Activated T-helper 1 cell treated with anti-CD3 and anti-CD28 coated beads, Interleukin-2, amount 50 U/mL, for 16 hours (primary cell): Measurements from ENCODE around the gene TMEM125.

Experiments
- DNase-seq, 2 donors: peaks; one replicate each; pipeline ENCODE4 v3.0.0-alpha.2; 2020; ENCODE audit warnings: low read depth in 1 of 2, low spot score in 1 of 2

The TMEM125 gene

DNA sequence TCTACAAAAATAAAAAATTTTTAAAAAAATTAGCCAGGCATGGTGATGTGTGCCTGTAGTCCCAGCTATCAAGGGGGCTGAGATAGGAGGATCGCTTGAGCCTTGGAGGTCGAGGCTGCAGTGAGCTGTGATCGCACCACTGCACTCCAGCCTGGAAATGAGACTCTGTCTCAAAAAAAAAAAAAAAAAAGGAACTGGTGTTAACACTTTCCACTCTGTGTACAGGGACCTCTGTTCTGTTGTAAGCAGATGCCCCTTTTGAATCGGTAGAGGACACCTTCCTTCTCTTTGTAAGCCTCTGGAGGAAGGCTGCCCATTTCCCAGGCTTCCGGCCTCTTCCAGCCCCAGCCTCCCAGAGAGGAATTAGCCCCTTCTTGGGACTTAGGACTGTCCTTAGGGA is 22.9 kb downstream of the TMEM125 start:
- no peak for DNase-seq

DNA sequence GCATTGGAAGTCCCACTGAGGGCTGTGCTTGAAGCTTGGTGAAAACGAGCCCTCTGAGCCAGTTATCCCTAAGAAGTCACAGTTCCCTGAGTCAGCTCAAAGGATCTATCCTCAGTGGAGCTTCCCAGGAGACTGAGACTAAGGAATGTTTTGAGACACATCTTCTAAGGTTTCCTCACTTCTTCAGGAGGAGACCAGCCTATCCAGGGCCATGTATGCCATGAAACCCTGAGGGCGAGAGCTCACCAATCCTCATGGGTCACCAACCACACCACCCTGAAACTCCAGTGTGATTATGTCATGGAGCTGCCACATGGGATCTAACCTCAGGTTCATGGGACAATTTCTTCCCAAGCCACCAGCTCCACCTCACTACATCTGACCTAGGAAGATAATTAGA is 23.4 kb downstream of the TMEM125 start:
- DNase-seq = no peak

DNA sequence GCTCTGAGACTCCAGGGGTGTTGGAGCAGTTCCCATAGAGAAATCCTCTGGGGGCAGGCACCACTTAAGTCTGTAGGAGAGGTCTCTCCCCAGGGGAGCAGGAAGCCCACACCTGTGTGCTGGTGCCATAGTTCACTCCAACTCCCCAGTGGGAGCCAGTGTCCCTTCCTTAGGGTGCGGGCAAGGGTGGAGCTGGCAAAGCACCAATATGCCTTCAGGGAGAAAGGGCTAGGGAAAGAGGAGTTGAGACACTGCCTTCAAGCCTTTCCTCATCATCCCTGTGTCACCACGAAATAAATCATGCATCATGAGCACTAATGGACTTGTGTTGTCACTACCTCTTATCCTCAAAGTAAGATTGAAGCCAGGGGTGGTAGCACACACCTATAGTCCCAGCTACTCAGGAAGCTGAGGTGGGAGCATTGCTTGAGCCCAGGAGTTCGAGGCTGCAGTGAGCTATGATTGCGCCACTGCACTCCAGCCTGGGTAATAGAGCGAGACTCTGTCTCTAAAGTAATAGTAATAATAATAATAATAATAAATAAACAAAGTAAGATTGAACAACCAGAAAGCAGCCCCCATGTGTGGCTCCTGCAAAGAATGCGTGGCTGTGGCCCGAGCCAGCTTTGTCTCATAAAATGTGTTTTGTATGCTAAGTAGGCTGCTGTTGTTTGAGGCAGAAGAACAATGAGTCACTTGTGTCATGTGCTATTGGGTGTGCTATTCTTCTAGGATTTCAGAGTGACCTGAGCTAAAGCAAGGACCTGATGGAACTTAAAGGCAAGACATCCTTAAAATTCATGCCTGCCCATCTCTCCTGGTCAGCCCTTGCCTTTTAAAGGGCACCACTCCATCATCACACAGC is 24.3 kb downstream of the TMEM125 start:
- DNase-seq = no peak

DNA sequence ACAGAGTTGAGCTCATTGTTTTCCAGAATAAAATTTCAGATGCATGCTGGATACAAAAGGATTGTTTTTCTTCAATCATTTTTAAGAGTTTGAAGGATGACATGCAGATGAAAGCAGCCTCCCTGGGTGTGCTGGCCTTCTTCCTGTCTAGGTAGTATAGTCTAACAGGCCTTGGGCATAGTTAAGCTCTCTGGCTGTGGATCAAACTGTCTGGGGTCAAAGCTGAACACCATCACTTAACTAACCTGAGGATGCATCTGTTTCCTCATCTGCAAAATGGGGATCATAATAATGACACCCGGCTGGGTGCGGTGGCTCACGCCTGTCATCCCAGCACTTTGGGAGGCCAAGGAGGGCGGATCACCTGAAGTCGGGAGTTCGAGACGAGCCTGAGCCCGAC is 25.0 kb downstream of the TMEM125 start:
- DNase-seq = no peak

DNA sequence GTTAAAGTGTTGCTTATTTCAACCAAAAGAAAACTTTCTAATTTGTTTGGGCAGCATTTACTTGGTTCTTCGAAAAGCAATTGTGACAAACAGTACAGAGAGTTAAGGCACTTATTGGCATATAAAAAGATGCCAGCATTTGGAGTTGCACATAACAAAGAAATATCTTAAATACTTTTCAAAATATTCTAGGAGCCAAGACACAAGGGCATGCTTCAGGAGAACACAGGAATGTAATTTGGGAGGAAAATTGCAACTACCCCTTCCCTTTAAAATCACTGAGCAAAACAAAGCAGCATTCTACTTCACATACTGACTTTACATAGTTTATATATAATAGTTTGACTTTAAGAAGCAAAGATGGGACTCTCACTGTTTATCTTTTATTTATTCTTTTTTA is 26.4 kb downstream of the TMEM125 start:
- no peak for DNase-seq

DNA sequence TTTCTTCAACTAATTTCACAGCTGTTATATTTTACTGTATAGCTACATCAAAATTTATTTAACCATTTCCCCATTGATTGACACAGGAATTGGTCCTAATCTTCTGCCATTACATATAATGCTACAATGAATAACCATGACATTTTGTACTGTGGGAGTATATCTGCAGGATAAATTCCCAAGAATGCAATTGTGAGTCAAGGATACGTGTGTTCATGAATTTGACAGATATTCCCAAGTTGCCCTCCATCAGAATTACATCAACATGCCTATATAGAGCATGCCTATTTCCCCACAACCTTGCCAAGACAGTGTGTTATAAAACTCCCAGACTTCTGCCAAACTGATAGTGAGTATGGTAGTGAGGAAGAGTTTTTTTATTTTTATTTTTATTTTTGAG is 28.3 kb downstream of the TMEM125 start:
- no peak for DNase-seq

DNA sequence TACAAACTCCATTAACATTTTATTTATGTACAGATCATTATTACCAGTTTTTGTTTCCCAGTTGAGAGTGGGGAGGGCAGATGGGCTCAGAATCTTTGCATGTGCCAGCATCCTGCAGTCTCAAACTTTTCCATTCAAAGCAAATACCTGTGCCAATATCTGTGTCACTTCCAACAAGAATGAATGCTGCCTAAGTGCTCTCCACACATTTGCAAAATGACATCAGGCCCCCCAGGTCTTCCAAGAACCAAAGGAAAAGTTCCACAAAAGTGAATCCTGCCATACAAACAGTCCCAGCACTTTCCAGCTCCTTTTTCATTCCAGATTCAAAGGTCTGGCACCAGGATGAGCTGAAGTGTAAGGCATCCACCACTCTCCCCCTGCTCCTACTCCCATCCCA is 29.3 kb downstream of the TMEM125 start:
- DNase-seq = no peak

DNA sequence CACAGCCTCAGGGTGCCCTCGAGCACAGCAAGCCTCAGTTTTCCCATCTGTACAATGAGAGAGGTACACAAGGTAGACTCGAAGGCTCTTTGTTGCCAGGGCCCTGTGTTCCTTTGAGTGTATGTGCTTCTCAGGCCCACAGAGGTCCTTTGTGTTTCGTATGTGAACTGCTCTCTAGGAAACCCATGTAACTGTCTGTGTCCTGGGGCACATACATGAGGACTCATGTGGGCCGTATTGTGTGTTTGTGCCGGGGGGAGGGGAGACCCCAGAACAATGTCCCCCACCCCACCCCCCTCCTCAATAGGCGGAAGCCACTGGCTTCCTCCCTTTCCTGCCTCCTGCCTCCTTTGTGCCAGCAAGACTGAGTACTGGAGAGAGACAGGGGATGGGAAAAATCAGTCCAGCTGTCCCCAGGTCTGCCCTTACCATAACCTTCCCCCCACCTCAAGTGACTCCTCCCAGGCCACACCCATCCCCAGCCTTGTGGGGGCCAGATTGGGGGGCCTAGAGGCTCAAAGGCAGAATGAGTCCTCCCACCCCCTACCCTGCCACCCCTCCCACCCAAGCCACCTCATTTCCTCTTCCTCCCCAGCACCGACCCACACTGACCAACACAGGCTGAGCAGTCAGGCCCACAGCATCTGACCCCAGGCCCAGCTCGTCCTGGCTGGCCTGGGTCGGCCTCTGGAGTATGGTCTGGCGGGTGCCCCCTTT is 30.8 kb downstream of the TMEM125 start, which contains the start of gene TIE1:
TIE1 (plus strand) TSS at position 605 of the 717 bp plus-strand sequence; CDS start at position 695, 90 bp downstream.
- no peak for DNase-seq

DNA sequence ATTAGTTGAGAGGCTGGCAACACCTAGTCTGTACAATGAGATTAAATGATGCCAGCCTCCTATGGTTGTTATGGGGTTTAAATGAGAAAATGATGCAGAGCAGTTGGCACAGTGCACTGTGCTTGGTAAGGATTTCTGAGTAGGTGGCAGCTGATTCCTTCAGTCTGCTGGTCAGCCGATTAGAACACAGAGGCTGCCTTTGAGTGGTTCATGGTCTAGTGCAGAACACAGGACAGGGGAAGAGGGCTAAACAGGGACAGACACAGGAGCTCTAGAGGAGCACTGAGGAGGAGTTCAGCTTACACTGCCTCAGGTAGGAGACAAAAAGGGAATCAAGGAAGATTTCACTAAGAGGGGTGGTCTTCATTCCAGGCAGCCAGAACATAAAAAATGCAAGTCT is 32.4 kb downstream of the TMEM125 start:
- DNase-seq = no peak

DNA sequence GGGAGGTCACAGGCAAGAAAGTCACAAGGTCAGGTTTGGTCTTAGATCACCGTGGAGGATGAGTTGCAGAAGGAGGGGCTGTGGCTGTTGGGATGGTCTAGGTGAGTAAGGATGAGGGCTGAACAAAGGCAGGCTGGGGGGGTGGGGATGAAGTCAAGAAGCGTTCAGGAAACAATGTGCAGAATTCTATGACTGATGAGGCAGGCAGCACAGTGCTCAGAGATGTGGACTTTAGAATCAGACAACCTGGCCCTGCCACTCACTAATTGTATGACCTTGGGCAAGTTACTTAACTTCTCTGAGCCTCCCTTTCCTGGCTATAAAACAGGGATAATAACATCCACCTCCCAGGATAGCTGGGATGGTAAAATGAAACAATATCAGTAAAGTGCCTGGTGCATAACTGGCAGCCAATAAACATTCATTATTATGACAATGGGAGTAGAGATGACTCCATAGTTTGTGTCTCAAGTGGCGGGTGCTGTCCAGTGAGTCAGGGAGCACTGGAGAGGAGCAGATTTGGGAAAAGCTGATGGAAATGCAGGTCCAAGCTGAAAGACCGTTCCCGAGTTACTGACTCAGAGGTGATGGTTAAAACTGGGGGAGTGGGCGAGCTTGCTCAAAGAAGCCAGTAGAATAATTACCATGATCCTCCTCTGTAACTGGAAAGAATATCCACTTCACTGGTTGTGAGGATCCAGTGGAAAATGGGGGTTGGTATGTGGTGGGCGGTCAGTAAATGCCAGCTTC is 33.1 kb downstream of the TMEM125 start:
- DNase-seq = no peak

DNA sequence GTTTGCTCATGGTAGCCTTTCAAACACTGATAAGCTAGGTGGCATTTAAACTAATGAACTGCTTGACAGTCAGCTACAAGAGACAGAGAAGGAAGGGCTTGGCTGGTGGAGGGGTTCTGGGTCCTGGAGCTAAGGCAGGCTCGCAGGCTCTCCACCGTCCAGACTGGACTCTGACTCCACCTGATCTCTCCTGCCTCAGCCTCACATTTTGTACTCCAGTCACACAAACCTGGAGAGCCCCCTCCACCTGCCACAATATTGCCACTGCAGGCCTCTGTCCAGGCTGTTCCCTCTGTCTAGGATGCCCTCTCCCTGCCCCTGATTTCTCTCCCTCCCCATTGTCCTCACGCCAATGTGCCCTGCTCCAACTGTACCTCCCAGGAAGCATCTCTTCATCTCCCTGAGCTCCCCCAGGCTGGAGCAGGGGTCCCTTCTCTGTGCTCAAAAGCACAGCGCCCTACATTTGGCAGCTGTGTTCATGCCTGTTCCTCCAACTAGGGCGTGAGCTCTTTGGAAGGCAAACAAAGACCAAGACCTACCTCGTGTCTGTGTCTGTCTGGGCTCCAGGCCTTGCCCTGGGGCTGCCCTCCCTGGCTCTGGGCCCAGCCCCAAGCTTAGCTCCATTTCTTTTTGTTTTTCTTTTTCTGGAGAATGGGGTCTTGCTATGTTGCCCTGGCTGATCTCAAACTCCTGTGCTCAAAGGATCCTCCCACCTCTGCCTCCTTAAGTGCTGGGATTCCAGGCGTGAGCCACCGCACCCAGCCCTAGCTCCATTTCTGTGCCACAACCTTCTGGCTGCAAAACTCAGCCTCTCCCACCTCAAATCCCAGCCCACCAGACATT is 33.9 kb downstream of the TMEM125 start:
- no peak for DNase-seq

DNA sequence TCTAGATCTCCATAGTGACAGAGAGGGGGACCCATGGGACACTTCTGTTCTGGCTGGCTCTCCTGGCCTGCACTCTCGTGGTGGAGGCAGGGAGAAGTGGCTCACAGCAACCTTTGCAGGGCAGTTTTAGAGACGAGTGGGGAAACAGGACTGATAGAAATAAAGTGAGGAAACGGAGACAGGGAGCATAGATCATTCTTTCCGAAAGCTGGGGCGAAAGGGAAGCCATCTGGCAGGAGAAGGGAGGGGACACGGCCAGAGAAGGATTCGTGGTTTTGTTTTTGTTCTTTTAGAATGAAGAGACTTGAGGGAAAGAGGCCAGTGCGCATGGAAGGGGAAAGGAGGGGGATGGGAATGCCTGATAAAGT is 34.5 kb downstream of the TMEM125 start:
- DNase-seq = no peak

DNA sequence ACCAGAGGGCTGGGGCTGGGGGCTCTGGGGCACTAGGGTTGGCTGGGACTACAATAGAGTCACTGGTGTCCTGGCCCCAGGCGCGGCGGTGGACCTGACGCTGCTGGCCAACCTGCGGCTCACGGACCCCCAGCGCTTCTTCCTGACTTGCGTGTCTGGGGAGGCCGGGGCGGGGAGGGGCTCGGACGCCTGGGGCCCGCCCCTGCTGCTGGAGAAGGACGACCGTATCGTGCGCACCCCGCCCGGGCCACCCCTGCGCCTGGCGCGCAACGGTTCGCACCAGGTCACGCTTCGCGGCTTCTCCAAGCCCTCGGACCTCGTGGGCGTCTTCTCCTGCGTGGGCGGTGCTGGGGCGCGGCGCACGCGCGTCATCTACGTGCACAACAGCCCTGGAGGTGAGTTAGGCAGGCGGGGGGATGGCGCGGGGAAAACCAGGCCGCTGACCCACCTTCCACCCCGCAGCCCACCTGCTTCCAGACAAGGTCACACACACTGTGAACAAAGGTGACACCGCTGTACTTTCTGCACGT is 35.1 kb downstream of the TMEM125 start:
- DNase-seq = no peak

DNA sequence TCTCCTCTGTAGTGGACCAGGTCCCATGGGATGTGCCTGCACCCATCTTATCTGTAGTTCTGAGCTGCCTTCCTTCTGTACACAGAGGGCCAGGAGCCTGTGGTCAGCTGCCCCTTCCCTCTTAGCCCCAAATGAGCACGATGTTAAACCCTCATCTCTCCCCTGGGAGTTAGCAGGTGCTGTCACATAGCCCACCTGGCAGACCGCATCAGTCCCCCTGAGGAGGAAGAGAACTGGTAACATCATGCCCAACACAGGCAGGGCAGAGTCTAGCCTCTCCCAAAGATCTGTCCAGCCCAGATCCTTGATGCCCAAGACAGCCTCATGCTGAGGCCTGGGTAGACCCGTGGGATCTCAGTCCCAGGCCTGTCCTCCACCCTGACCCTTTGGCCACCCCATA is 35.7 kb downstream of the TMEM125 start:
- no peak for DNase-seq

DNA sequence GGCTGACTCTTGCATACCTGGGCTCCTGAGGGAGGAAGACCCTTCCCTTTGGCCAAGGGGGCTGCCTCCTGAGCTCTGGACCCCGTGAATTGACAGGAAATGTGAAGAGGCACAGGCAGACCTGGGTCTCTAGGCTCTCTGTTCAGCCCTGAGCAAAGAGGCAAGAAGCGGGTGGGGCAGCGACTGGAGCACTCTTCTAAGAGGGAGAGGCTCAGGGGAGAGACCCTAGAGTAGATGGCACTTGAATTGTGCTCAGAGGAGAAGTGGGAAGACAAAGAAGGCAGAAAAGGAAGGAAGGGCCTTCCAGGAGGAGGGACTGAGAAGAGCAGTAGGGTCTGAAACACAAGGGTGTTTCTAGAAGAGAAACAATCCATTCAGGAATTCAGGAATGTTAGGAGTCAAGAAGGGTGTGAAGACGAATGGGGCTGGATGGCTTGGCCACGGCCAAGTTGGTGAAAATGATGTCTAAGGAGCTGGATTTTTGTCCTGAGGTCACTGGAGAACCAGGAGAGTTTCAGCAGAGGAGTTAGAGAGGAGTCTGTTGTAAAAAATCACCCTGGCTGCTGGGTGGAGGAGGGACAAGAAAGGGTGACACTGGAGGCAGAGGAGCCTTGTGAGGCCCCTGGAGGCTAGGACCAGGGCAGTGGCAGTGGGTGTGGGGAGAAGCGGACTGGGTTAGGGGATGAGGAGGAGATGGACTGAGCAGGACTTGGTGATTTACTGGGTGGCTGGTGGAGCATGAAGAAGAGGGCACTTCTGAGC is 36.3 kb downstream of the TMEM125 start:
- no peak for DNase-seq

DNA sequence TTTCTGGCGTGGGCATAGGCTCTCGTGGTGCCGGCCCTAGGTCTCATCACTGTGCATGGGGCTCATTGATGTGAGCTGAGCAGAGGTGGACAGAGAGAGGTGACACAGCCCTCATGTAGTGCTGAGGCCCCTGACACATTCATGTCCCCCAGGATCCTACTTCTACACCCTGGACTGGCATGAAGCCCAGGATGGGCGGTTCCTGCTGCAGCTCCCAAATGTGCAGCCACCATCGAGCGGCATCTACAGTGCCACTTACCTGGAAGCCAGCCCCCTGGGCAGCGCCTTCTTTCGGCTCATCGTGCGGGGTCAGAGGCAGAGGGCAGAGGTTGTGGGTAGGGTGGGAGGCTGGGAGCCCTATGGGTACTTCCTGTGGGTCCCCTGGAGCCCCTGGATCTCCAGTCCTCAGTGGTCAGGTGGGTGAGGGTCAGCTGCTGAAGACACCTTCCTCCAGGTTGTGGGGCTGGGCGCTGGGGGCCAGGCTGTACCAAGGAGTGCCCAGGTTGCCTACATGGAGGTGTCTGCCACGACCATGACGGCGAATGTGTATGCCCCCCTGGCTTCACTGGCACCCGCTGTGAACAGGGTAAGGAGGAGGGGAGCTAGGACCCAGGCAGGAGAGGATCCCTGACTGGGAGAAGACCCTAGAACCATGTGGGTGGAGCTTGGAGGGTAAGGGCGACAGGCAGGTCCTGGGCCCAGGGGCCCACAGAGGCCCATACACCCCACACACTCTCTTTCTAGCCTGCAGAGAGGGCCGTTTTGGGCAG is 37.1 kb downstream of the TMEM125 start:
- no peak for DNase-seq

DNA sequence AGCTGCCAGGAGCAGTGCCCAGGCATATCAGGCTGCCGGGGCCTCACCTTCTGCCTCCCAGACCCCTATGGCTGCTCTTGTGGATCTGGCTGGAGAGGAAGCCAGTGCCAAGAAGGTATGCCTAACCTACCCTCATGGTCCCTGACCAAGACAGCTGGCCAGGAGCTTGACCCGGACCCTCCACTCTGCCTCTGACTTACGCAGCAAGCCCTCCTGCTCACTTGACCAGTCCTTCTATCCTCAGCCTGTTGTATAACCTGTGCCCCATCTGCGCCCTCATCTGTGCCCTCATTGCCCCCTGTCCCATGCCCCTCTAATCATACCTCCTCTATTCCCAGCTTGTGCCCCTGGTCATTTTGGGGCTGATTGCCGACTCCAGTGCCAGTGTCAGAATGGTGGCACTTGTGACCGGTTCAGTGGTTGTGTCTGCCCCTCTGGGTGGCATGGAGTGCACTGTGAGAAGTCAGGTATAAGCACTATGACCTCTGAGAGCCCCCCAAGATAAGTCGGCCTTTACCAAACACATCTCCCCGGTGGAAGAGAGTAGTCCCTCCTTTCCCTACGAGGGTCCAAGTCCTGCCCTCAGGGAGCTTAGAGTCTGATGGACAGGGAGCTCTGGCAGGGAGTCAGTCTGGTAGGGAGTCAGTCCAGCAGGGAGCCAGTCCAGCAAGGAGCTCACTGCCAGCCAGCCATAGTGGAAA is 37.8 kb downstream of the TMEM125 start:
- no peak for DNase-seq

DNA sequence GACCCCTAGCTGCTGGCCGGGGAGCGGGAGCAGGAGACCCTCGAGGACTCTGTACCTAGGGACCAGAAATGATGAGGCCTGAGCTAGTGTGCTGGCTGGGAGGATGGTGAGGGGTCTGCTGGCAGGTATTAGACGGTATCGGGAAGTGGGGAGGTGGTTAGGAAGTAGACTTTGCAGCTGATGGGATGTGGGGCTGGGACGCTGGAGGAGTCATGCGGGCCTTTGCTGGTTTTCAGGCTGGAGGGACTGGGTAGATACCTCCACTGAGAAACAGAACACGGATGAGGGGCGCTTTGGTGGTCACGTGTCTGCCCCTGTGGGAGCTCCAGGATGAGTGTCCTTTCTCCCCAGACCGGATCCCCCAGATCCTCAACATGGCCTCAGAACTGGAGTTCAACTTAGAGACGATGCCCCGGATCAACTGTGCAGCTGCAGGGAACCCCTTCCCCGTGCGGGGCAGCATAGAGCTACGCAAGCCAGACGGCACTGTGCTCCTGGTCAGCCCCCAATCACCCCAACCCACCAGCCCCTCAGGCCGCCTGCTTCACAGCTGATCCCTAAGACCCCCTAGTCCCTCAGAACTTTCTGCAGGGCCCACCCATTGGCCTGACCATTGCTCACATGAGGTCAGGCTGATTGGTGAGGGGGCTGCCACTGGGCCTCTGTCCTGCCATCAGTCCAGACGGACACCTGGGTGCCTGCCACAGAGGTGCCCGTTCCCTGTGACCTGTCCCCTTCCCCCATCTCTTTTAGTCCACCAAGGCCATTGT is 39.0 kb downstream of the TMEM125 start:
- no peak for DNase-seq
